ENCODE measurements around the gene ZFYVE28. TPM values are rescaled to one million over a fixed set of nuclear protein-coding genes. Genes with fewer than 3 reads are reported as not detected.

The ZFYVE28 gene
- total RNA-seq, 1 donor from 2014 or later: 2.0 TPM

DNA sequence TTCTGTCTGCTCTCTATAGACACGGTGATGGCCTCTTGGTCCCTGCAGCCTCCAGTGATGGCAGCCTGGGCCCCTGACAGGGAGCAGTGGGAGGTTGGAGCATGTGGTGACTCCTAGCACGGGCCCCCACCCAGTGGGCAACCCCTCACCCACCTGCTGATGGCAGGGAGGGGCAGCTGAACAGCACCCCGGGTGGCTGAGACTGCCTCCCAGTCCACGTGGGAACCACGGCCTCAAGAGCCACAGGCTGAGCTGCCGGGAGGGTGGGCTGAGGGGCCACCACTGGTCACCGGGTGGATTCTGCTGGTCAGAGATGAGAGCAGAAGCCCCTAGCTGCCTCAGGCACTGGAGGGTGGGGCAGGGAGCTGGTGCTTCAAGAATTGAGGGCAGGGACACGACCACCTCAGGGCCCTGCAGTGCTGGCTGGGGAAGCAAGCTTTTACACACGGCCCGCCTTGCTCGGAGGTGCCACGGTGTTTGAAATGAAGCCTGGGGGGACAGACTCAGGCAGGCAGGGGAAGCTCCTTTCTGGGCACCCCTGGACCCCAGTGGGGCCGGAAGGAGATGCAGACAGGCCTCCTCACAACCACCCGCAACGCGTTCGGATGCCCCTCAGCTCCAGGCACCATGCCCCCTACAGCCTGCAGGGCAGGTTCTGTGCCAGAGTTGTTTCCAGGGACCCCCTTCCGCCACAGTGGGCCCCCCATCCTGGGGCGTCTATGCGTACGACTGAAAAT, 170.2 kb downstream of the ZFYVE28 start:
- DNase-seq (ENCODE audit: low read depth): no peak
- H3K36me3 ChIP-seq (ENCODE audit: control insufficient read depth, insufficient read depth, low read length): peaks cover 2% of the 10 kb centered on the region
- H3K4me3 ChIP-seq (ENCODE audit: low read depth, low read length): no peak overlapping the region
- no peaks in the 10 kb centered on the region for H3K27me3 ChIP-seq (ENCODE audit: control insufficient read depth, insufficient read depth, low read length)
- TF ChIP-seq, protein P1, sequence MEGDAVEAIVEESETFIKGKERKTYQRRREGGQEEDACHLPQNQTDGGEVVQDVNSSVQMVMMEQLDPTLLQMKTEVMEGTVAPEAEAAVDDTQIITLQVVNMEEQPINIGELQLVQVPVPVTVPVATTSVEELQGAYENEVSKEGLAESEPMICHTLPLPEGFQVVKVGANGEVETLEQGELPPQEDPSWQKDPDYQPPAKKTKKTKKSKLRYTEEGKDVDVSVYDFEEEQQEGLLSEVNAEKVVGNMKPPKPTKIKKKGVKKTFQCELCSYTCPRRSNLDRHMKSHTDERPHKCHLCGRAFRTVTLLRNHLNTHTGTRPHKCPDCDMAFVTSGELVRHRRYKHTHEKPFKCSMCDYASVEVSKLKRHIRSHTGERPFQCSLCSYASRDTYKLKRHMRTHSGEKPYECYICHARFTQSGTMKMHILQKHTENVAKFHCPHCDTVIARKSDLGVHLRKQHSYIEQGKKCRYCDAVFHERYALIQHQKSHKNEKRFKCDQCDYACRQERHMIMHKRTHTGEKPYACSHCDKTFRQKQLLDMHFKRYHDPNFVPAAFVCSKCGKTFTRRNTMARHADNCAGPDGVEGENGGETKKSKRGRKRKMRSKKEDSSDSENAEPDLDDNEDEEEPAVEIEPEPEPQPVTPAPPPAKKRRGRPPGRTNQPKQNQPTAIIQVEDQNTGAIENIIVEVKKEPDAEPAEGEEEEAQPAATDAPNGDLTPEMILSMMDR (IDR thresholded peaks at IDR 0.05; ENCODE audit: insufficient read depth, low read length, poor library complexity, severe bottlenecking): no peak

DNA sequence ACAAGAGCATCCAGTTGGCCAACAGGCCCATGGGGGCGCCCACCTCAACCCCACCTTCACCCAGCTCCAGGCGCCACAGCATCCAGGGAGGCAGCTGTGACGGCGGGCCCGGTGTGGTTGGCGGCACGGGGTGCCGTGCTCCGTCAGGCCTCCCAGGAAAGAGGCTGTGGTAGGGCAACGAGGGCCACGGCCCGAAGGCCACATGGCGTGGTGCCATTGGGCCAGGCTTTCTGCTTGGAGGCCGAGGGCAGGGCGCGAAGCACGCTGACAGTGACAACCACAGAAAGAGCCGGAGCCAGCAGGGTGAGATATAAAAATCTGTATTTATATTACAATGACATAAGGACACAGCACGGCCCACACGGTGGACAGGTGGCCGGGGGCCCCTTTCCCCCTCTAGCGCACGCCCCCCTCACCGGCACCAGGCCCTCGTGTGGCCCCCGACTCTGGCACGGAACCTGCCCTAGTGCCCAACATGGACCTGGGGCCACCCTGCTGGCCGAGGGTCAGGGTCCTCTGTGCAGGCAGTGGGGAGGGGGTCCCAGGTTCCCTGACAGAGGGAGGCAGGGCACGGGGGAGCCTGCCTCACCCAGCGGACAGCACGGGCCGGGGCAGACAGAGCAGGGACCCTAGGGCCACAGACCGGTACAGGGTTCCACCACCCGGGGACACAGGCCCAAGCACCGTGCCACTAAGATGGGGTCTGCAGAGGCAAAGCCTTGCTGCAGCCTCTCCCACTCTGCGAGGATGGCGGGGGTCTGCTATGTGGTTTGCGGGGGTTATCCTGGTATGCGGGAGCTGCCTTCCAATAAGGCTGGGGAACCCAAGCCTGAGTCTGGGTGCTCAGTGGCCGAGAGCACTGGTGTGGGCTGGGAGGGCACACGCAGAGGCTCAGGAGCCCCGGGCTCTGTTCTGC, 171.1 kb downstream of the ZFYVE28 start:
- no peak for DNase-seq (ENCODE audit: low read depth)
- TF ChIP-seq, protein P1 (IDR thresholded peaks at IDR 0.05; ENCODE audit: insufficient read depth, low read length, poor library complexity, severe bottlenecking): no peak
- Histone ChIP-seq H3K36me3 (ENCODE audit: control insufficient read depth, insufficient read depth, low read length) (no peaks in the 10 kb centered on the region), H3K4me3 (ENCODE audit: low read depth, low read length) (no peak overlapping the region), H3K27me3 (ENCODE audit: control insufficient read depth, insufficient read depth, low read length) (no peaks in the 10 kb centered on the region)

DNA sequence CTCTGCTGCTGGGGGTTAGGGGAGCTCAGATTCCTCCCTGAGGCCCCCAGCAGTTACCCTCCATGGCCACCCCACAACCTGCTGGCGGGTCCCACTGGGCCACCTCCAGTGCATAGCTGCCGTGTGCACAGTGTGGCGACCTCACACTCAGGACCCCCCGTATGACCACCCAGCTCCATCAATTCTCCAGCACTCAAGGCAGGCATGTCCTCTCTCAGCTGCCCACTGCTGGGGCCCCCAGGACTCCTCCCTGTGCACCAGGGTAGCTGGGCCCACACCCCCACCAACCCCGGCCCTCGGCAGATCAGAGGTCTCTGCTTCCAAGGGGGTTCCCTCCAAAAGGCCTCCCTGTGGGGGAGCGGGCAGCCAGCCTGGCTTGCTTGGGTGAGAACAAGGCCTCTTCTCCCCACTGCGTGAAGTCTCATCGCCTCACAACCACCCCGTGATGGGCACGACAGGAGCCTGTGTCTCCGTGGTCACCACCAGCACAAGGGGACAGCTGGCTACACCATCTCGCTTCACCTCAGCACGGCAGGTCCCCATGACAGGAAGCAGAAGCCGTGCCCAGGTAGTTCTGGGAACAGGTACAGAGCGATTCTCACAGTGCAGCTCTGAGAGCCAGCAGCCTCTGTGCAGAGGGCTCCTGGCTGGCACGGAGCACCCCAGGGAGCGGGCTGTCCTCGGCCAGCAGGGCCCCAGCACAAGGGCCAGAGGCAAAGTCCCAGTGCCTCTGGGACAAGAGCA, 171.9 kb downstream of the ZFYVE28 start:
- H3K4me3 ChIP-seq (ENCODE audit: low read depth, low read length): no peak overlapping the region
- no peak for DNase-seq (ENCODE audit: low read depth)
- H3K27me3 ChIP-seq (ENCODE audit: control insufficient read depth, insufficient read depth, low read length): no peaks in the 10 kb centered on the region
- TF ChIP-seq, protein P1 (IDR thresholded peaks at IDR 0.05; ENCODE audit: insufficient read depth, low read length, poor library complexity, severe bottlenecking): no peak
- no peaks in the 10 kb centered on the region for H3K36me3 ChIP-seq (ENCODE audit: control insufficient read depth, insufficient read depth, low read length)

DNA sequence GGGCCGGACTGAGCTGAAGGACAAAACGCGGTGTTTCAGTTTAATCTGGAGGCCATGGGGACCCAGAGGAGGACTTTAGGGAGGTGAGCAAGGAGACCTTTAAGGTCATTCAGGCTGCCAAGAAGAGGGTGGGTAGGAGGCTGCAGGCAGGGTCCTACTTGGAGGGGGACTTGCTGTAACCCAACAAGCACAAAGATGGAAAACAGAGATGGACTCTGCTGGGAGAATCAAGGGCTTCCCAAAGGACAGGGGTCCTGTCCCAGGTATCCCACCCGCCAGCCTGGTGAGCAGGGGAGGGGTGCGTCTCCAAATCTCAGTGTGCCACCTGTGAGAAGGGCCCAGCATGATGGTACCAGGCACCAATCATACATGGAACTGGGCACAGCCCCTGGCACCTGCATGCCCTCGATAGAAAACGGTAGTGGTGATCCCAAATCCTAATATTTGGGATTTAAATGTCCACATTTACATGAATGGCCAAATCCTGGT, 172.6 kb downstream of the ZFYVE28 start:
- Histone ChIP-seq H3K36me3 (ENCODE audit: control insufficient read depth, insufficient read depth, low read length) (no peaks in the 10 kb centered on the region), H3K27me3 (ENCODE audit: control insufficient read depth, insufficient read depth, low read length) (no peaks in the 10 kb centered on the region), H3K4me3 (ENCODE audit: low read depth, low read length) (no peak overlapping the region)
- no peak for DNase-seq (ENCODE audit: low read depth)
- TF ChIP-seq, protein P1 (IDR thresholded peaks at IDR 0.05; ENCODE audit: insufficient read depth, low read length, poor library complexity, severe bottlenecking): no peak

DNA sequence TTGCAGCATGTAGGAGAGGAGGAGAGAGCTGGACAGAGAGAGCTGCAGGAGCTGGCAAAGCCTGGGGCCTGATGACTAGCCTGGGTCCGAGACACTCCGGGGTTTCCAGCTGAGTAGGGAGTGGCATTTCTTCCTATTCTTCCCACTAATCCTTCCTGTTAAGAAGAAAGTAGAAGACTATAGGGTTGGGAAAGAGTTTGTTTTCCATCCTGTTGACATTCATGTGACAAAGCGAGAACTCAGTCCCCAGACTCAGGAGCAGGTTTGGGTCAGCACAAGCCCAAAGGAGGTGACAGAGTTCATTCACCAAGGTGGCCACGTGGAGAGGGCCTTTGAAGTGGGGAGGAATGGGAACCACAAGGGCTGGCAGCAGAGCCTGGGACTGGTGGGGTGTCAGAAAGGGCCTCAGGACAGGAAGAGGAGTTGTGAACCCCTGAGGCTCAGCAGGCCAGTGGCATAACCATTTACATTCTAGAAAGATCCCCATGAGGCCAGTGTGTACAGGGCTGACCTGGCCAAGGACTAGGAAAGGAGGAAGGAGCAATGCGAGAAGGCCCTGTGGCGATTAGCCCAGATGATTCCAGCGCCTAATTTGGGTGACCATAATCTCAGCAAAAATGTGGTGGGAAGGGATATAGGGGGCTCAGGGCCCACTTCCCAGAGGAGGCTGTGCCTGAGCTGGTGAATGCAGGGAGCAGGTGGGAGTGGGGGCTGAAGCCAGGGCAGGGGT, 173.2 kb downstream of the ZFYVE28 start:
- Histone ChIP-seq H3K36me3 (ENCODE audit: control insufficient read depth, insufficient read depth, low read length) (no peaks in the 10 kb centered on the region), H3K27me3 (ENCODE audit: control insufficient read depth, insufficient read depth, low read length) (no peaks in the 10 kb centered on the region), H3K4me3 (ENCODE audit: low read depth, low read length) (no peak overlapping the region)
- no peak for DNase-seq (ENCODE audit: low read depth)
- TF ChIP-seq, protein P1 (IDR thresholded peaks at IDR 0.05; ENCODE audit: insufficient read depth, low read length, poor library complexity, severe bottlenecking): no peak

Data from kidney epithelial cell (primary cell).